ENCODE data around the gene LSAMP.

- TF ChIP-seq CTCF (IDR thresholded peaks at IDR 0.05) (no peak), EZH2phosphoT487 (IDR thresholded peaks at IDR 0.05) (no peak), EZH2 (IDR thresholded peaks at IDR 0.05) (no peak)
Observed at GRCh38 chr3:116015931-116016330, 429.4 kb downstream of the LSAMP start.

All from neural progenitor cell (in vitro differentiated cells).